Effector memory CD4-positive, alpha-beta T cell (primary cell): ENCODE results near the gene TUBG2.

Source experiments
- DNase-seq, 3 donors: peaks; one replicate each; pipeline ENCODE4 v3.0.0-alpha.2; 2020
- H3K27ac ChIP-seq: 2 replicates; pipeline ENCODE4 v1.7.0; 2013; ENCODE audit warnings: mild to moderate bottlenecking, low read length, moderate library complexity; ENCODE audit not compliant: insufficient read depth, poor library complexity, severe bottlenecking
- H3K27me3 ChIP-seq: replicated peaks from 2 replicates; pipeline ENCODE4 v1.7.0; 2013; ENCODE audit warnings: mild to moderate bottlenecking, low read length; ENCODE audit not compliant: insufficient read depth, control insufficient read depth, poor library complexity, severe bottlenecking
- H3K36me3 ChIP-seq: 2 replicates; pipeline ENCODE4 v1.7.0; 2013; ENCODE audit warnings: mild to moderate bottlenecking, low read length, moderate library complexity; ENCODE audit not compliant: control insufficient read depth, insufficient read depth
- H3K4me1 ChIP-seq: 2 replicates; pipeline ENCODE4 v1.7.0; 2013; ENCODE audit warnings: low read length, mild to moderate bottlenecking; ENCODE audit not compliant: control insufficient read depth, insufficient read depth, poor library complexity, severe bottlenecking
- H3K4me3 ChIP-seq: 2 replicates; pipeline ENCODE4 v1.7.0; 2013; ENCODE audit warnings: low read length, low read depth, mild to moderate bottlenecking; ENCODE audit not compliant: insufficient read depth, poor library complexity, severe bottlenecking
- H3K9me3 ChIP-seq: 2 replicates; pipeline ENCODE4 v1.7.0; 2013; ENCODE audit warnings: mild to moderate bottlenecking, low read length, moderate library complexity; ENCODE audit not compliant: control insufficient read depth

The TUBG2 gene

DNA sequence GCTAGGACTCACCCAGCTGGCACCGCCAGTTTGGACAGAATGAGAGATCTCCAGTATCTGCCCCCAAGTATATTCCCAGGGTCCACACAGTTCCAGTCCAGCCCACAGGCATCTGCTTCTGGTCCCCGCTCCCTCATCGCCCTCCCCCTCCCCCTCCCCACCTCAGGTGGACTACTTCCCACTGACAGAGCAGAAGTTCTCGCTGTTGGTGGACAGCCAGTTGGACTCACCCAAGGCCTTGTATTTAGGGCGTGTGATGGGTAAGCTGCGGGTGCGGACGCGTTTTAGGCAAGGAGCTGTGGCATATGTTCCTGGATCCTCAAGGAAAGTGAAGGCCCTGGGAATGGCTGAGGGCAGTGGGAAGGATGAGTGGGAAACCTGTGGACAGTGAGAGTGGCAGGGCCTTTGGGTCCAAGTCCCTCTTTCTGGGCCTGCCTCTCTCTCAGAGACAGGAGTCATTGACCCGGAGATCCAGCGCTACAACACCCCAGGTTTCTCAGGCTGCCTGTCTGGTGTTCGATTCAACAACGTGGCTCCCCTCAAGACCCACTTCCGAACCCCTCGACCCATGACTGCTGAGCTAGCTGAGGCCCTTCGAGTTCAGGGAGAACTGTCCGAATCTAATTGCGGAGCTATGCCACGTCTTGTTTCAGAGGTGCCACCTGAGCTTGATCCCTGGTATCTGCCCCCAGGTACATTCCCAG lies 38.2 kb downstream of the TUBG2 start:
- Histone ChIP-seq H3K4me3 (no peak overlapping the region), H3K27ac (no peak overlapping the region), H3K36me3 (peaks cover 26% of the 10 kb centered on the region), H3K4me1 (no peaks in the 10 kb centered on the region), H3K27me3 (no peaks in the 10 kb centered on the region), H3K9me3 (no peaks in the 10 kb centered on the region)
- no peak for DNase-seq

DNA sequence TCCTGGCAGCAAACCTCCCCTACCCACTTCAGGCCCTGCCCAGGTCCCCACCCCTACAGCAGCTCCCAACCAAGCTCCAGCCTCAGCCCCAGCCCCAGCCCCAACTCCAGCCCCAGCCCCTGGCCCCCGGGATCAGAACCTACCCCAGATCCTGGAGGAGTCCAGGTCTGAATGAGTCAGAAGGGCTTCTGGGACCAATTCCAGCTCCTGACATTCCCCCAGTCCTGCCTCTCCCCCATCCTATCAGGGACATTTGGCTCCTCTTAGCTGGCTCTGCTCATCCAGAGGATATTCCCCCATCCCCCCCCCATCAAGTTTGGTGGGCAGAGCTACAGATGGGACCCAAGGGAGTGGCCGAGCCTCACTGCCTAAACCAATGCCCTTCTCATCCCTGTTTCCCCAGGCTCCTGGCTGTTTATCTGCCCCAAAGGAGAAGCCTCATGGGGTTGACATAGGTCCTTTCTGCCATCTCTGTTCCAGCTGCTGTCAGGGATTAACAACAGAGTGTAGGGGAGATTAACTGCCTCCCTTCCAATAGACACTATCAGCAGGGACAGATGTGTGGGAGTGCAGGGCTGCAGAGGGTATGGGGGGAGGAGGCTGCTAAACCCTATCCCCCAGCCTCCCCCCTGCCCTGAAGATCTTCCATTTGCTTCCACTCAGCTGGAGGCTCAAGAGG lies 39.8 kb downstream of the TUBG2 start:
- Histone ChIP-seq H3K36me3 (peaks cover 41% of the 10 kb centered on the region), H3K27ac (no peak overlapping the region), H3K4me3 (no peak overlapping the region), H3K27me3 (no peaks in the 10 kb centered on the region), H3K9me3 (no peaks in the 10 kb centered on the region), H3K4me1 (no peaks in the 10 kb centered on the region)
- DNase-seq: no peak

DNA sequence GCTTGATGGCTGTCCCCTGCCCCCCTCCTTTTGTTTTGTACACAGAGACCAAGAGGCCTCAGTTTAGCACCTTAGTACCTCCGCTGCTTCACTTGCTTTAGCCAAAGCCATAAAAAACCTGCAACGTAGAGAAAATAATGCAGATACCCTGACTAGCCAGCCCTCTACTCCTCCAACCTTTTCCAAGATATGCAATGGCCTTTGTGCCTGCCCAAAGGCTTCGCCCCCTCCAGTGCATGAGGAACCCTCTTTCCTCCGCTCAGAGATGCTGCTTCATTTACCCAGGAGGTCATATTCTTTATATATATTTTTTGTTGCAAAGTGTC lies 40.3 kb downstream of the TUBG2 start:
- peaks cover 46% of the 10 kb centered on the region for H3K36me3 ChIP-seq
- no peak overlapping the region for H3K4me3 ChIP-seq

DNA sequence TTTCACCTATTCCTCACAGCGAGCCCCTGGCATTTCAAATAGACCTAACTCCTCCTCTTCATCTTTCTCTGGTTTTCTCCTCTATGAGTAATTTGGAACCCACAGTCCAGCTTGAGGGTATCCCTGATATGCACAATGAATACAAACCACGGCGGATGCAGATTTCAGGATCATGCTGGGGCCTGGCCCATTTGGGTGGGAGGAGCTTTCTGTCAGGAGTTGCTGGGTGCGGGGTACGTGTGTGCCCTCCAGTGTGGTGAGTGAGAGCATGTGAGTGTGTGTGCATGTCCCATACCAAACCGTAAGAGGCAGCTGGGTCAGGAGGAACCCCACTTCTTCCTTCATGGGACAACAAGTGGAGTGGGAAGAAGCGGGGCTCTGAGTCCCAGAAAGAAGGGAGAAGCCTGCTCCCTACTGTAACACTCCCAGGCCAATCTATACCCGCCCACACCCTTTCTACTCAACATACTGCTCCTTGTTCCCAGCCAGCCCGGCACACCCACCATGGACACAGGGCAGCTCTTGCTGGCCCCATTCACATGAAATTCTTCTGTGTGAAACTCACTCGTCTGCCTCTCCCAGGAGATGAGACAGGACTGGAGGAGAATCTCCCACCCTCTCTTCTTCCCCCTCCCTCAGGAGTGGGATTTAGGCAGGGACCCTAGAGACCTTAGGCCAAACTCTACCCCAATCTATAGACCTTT lies 41.7 kb downstream of the TUBG2 start:
- Histone ChIP-seq H3K27me3 (no peaks in the 10 kb centered on the region), H3K36me3 (peaks cover 56% of the 10 kb centered on the region), H3K4me1 (peaks cover 10% of the 10 kb centered on the region), H3K9me3 (no peaks in the 10 kb centered on the region), H3K4me3 (no peak overlapping the region), H3K27ac (no peak overlapping the region)
- no peak for DNase-seq

More for the DNA sequence above, 40.3 kb downstream of the TUBG2 start:
- no peak overlapping the region for H3K27ac ChIP-seq
- DNase-seq: no peak
- H3K4me1 ChIP-seq: no peaks in the 10 kb centered on the region
- H3K27me3 ChIP-seq: no peaks in the 10 kb centered on the region
- no peaks in the 10 kb centered on the region for H3K9me3 ChIP-seq

DNA sequence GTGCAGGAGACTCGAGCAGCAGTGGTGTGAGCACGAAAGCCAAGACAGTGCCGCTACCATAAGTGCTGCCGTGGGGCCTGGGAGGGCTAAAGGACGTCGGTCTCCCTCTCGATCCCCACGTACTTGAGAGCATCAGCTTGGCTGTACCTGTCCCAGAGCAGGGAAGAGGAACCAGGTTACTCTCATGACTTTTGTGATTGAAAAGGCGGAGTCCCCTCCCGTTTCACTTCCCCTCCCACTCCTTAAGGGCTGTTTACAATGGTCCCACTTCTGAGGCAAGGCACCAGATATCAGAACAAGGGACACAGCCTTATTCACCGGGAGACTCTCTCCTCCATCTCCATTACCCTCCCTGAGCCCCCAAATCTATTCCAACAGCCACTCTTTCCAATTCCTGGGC lies 43.4 kb downstream of the TUBG2 start:
- no peaks in the 10 kb centered on the region for H3K27me3 ChIP-seq
- no peak overlapping the region for H3K4me3 ChIP-seq
- no peak overlapping the region for H3K27ac ChIP-seq
- H3K4me1 ChIP-seq: peaks cover 21% of the 10 kb centered on the region
- no peak for DNase-seq
- H3K9me3 ChIP-seq: no peaks in the 10 kb centered on the region
- peaks cover 55% of the 10 kb centered on the region for H3K36me3 ChIP-seq

DNA sequence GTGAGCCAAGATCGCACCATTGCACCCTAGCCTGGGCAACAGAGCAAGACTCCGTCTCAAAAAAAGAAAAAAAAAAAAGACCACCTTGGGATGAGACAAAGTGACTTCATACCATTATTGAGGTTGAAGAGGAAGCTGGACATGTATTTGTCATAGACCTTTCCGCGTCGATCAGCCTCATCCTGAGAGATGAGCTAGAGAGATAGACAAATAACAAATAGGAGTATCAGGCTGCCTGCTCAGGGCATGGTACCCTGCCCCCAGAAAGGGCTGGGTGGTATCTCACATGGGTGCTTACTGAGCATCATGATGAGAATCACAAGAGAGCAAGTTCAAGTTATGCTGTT lies 45.4 kb downstream of the TUBG2 start:
- H3K36me3 ChIP-seq: peaks cover 66% of the 10 kb centered on the region
- DNase-seq: no peak
- H3K4me3 ChIP-seq: no peak overlapping the region
- no peaks in the 10 kb centered on the region for H3K9me3 ChIP-seq
- no peaks in the 10 kb centered on the region for H3K27me3 ChIP-seq
- peaks cover 28% of the 10 kb centered on the region for H3K4me1 ChIP-seq
- H3K27ac ChIP-seq: no peak overlapping the region

DNA sequence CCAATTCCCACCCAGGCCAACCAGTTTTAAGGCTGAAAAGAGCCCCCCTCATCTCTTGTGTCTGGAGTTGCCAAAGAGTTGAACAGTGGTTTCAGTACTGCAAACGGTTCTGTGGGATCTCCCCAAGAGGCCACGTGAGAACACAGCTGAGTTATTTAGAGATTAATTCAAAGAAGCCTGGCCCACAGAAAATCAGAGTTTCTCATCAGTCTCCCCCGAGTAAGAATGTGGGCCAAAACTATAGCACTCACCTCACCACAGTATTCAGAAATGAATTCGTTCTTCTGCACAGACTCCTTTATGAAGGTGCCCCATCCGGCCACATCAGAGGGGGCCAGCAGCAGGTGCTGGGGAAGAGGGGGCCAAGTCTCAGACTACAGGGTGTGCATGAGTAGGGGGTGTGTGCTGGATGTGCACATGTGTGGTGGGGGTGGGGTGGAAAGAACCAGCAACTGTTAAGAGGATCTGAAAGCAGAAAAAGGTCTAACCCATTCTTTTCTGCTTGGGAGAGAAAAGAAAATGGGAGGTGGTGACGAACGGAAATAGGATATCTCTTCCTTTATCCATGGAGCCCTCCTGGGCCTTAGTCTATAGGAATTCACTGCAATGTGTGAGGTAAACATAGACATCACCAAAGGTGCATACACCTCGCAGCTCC lies 45.9 kb downstream of the TUBG2 start:
- Histone ChIP-seq H3K36me3 (peaks cover 71% of the 10 kb centered on the region), H3K27me3 (no peaks in the 10 kb centered on the region), H3K27ac (no peak overlapping the region), H3K4me3 (no peak overlapping the region), H3K9me3 (no peaks in the 10 kb centered on the region), H3K4me1 (peaks cover 30% of the 10 kb centered on the region)
- DNase-seq: no peak

DNA sequence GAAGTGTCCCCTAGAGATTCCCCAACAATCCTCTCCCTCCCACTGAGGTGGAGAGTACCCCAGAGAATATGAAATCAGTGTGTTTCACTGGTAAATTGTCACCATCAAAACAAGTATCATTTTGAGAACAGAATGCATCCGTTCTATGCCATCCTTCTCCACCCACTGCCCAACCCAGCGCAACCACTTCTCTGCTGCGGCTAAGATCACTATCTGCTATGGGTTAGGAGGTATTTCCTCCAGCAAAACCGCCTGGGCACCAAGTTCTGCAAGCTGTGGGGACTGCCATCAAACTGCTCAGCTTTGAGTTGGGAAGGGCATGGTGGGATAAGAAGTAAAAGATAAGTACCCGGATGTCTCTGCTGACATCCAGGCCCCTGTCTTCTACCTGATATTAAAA lies 47.6 kb downstream of the TUBG2 start:
- Histone ChIP-seq H3K4me3 (no peak overlapping the region), H3K27ac (no peak overlapping the region), H3K36me3 (peaks cover 68% of the 10 kb centered on the region), H3K27me3 (no peaks in the 10 kb centered on the region), H3K4me1 (peaks cover 32% of the 10 kb centered on the region), H3K9me3 (no peaks in the 10 kb centered on the region)
- peak; percentile 34 to 51 (median 37) for DNase-seq

DNA sequence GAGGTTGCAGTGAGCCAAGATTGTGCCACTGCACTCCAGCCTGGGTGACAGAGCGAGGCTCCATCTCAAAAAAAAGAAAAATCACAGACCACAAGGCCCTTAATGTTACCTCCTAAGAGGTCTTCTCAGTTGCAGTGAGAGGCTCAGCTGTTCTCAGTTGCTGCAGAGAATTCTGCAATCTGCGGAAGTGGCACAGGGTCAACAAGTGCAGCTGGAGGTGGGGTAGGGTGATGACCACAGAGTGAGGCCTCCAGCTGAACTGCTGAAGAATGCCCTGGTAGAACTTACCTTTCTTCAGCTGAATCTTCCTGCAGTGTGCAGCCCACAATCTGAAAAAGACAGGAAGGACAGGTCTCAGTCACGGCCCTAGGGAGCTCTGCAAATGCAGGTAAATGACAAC lies 49.5 kb downstream of the TUBG2 start:
- H3K36me3 ChIP-seq: peaks cover 66% of the 10 kb centered on the region
- H3K4me1 ChIP-seq: peaks cover 32% of the 10 kb centered on the region
- no peak overlapping the region for H3K27ac ChIP-seq
- H3K27me3 ChIP-seq: no peaks in the 10 kb centered on the region
- no peak overlapping the region for H3K4me3 ChIP-seq
- no peaks in the 10 kb centered on the region for H3K9me3 ChIP-seq
- no peak for DNase-seq

DNA sequence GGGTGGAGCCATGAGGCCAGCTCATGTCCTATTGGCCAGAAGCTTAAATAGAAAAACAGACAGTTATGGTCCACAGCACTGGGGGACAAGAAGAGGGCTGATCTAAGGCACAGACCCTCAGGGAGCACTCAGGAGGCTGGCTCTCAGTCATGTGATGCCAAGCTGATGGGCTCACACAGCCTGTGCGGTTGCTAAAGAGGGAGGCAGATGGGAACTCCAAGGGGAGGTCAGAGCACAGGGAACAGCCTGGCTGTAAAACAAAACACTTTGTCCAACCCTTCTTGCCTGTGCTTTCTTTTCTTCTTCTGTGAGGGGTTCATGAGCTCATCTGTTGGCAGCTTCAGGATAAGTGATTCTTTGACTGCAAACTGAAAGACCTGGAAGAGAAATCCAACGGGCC lies 50.5 kb downstream of the TUBG2 start:
- peaks cover 32% of the 10 kb centered on the region for H3K4me1 ChIP-seq
- H3K9me3 ChIP-seq: no peaks in the 10 kb centered on the region
- H3K27ac ChIP-seq: no peak overlapping the region
- no peak for DNase-seq
- no peaks in the 10 kb centered on the region for H3K27me3 ChIP-seq
- H3K4me3 ChIP-seq: no peak overlapping the region
- H3K36me3 ChIP-seq: peaks cover 66% of the 10 kb centered on the region
